GM12865 (cell line): ENCODE measurements around the gene EXOSC10.
"Not testable (repeated sequence)": the region's sequence is repeated elsewhere in the genome, so short reads cannot be mapped to it uniquely, and the experiment has no call there.

Source experiments
- DNase-seq: peaks from one replicate; pipeline ENCODE4 v3.0.0; 2010; ENCODE audit warnings: low read depth
- H3K4me3 ChIP-seq: 2 replicates; pipeline ENCODE4 v1.5.1; 2011; ENCODE audit warnings: mild to moderate bottlenecking, low read depth, low read length, control low read depth
- TF ChIP-seq, protein P1 (sequence below): IDR thresholded peaks from 2 replicates; pipeline ENCODE4 v1.5.1; 2011; ENCODE audit warnings: low read length, control low read depth, low read depth, inconsistent platforms; ENCODE audit not compliant: insufficient read depth; ENCODE audit errors: missing control alignments

Gene EXOSC10

DNA sequence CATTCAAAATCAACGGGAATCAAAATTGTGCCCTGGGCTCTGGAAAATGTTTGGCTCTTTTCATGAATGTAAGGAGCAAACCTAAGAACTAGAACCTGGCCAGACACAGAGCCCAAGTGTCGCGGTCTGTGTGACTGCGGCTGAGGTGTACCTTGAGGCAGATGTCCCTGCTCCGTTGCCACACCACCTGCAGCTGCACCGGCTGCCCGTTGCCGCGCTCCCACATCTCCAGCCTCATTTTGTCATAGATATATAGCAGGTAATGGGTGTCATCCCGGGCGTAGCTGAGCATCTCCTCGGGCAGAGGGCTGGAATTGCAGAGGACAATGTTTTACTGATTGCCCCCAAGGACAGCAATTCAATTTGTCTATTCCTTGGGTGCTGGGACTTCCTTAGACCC, 18.7 kb downstream of the EXOSC10 start:
- DNase-seq = no peak
- TF ChIP-seq, protein P1, sequence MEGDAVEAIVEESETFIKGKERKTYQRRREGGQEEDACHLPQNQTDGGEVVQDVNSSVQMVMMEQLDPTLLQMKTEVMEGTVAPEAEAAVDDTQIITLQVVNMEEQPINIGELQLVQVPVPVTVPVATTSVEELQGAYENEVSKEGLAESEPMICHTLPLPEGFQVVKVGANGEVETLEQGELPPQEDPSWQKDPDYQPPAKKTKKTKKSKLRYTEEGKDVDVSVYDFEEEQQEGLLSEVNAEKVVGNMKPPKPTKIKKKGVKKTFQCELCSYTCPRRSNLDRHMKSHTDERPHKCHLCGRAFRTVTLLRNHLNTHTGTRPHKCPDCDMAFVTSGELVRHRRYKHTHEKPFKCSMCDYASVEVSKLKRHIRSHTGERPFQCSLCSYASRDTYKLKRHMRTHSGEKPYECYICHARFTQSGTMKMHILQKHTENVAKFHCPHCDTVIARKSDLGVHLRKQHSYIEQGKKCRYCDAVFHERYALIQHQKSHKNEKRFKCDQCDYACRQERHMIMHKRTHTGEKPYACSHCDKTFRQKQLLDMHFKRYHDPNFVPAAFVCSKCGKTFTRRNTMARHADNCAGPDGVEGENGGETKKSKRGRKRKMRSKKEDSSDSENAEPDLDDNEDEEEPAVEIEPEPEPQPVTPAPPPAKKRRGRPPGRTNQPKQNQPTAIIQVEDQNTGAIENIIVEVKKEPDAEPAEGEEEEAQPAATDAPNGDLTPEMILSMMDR = no peak
- H3K4me3 ChIP-seq = no peak overlapping the region

DNA sequence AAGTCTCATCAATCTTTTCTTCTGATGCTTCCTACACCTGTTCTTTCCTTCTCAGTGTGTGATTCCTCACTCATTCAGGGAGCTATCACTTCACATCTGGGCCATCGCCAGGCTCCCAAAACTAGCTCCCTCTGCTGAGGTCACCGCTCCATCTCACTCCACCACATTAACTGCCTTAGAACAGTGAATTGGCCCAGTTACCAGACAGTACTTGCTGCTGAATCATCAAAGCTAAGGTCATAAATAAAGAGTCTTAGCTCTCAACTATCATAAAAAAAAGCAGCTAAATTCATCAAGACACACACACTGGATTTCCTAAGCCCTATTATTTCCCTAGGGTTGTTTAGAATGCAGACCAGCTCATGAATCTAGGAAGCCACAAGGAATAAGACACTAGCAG, 21.0 kb downstream of the EXOSC10 start:
- TF ChIP-seq, protein P1 = no peak
- no peak overlapping the region for H3K4me3 ChIP-seq
- no peak for DNase-seq

DNA sequence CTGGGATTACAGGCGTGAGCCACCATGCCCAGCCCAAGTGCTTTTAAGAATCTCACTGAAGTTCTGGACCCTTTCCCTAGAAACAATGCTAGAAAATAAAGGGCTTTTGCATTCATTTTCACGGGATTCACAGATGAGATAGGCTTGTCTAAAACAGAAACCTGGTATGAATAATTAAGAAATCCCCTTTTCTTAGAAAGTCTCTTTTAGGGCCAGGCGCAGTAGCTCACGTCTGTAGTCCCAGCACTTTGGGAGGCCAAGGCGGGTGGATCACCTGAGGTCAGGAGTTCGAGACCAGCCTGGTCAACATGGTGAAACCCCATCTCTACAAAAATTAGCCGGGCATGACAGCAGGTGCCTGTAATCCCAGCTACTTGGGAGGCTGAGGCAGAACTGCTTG, 26.3 kb downstream of the EXOSC10 start:
- DNase-seq = peak; percentile 66
- not testable (repeated sequence) for H3K4me3 ChIP-seq

DNA sequence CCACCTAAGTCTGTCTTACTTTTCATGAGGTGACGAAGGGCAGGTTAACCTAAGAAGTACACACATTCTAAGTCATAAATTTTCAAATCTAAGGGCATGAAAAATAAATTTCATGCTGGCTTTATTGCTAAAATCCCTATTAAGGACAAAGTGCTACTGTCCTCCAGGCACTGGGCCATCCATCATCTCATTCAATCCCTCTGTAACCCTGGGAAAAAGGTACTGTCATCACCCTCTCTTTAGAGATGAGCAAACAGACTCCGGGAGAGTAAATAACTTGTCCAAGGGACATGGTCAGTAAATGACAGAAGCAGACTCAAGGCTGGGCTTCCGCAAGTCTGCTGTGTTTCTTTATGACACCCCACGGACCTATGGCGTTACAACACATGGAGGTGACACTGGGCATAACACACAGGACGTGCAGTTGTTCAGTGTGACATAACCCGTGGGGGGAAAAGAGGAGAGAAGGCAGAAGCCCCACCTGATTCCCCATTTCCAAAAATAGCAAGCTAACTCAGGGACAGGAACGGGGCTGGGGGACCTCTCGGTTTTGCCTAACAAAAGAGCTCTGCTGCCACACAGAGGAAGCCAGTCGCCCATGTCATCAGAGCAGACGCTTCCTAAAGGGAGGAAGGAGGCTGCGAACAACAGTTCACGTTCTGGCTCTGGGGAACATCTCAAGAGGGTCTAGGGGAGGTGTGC, 27.3 kb downstream of the EXOSC10 start:
- peak; percentile 67 for DNase-seq
- no peak overlapping the region for H3K4me3 ChIP-seq
- TF ChIP-seq, protein P1 = no peak

DNA sequence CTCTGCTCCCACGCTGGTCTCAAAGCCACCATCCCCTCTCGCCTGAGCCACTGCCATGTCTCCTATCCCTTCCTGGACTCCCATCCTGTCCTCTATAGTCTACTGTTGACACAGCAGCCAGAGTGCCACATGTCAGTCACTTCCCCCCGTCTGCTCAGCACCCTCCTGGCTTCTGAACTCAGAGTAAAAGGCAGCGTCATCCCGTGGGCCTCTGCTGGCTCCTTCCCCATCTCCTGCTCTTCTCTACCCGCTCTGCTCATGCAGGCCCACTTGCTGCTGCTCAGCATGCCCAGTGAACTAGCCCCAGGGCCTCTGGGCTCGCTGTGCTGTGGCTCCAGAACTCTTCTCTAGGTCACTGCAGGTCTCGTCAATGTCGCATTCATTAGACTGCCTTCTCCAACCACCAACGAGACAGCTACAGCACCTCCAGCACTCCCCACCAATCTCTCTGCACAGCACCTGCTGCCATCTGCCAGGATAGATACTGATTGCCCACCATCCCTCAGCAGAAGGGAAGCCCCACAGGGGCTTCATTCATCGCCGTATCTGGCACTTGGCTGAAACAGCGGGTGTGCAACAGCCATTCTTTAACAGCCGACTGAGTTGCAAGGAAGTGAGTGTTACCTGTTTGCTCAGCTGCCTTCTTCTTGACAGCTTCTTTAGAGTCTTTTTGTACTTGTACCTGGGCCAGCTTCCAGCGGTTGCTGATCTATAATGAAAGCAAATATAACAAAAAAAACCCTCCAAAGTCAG, 28.0 kb downstream of the EXOSC10 start:
- no peak overlapping the region for H3K4me3 ChIP-seq
- TF ChIP-seq, protein P1 = no peak
- DNase-seq = no peak

DNA sequence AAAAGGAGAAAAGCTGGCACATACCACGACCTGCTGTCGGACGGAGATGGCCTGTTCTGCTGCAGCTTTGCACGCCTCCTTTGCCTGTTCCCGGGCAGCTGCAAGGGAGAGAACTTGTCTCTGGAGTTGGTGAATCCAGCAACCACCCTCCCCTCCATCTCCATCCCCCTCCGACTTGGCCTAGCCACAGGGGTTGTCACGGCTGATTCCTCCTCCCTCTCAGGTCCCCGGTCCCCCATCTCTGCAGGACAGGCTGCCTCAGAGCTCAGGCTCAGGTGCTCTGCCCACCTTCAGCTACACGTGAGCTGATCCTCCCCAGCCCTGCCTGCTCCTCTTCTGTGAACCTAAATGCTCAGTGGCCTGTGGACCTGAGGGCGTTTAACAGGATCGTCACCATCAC, 28.8 kb downstream of the EXOSC10 start:
- TF ChIP-seq, protein P1 = no peak
- DNase-seq = no peak

DNA sequence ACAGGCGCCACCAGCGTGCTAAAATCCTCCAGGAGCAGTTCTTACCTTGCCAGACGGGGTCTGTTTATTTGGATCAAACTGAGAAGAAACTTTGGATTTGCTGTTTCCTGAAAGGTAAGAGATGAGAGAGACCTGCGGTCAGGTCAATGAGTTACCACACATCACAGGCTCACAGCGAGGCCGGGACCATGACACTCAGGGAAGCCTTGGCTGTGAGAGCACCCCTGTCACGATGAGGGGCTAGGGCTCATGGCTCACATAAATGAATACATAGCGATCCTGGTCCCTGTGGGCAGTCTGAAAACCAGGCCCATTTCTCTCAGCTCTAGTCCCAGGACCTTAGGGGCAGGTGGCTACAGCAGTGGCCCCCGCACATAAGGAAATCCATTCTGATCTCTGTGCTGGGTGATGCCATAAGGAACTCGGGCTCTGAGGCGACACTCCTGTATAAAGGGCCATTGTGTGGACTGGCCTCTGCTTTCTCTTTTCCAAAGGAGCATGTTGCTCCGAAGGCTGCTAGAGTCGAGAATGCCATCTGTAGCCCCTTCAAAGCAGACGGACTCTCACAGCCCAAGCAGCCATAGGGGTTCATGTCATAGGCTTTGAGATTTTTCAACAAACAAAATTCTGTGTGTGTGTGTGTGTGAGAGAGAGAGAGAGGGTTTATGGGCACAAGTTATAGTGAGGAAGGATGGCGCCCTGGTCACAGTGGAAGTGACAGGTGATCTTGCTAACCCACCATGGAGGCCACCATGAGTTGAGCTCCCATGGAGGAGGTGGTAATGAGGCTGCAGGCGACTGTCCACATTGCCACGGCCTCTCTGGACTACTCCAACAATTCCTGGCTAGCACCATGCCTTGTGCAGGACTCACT, 30.8 kb downstream of the EXOSC10 start:
- no peak overlapping the region for H3K4me3 ChIP-seq
- TF ChIP-seq, protein P1 = no peak
- no peak for DNase-seq

More for the DNA sequence above, 28.8 kb downstream of the EXOSC10 start:
- no peak overlapping the region for H3K4me3 ChIP-seq
